OCI-LY3 (cell line): Measurements from ENCODE around the gene NDUFS2.

Source experiments
- CTCF ChIP-seq: fragments of 200-600, 300-600 bp; sonication (generic); IDR thresholded peaks from 2 replicates; pipeline ENCODE4 v1.5.1; 2014; ENCODE audit warnings: antibody characterized with exemption, low read length, low read depth
- EZH2phosphoT487 ChIP-seq: fragments of 200-600 bp; shearing (Covaris generic); IDR thresholded peaks from 2 replicates; pipeline ENCODE4 v1.6.1; 2018; ENCODE audit warnings: antibody characterized with exemption, mixed run types, low read depth

- TF ChIP-seq CTCF, result no peak
- no peak for TF ChIP-seq EZH2phosphoT487
Measured at GRCh38 chr1:161175771-161176453, 26.3 kb upstream of the NDUFS2 start.
